Neuronal stem cell (in vitro differentiated cells): ENCODE measurements around the gene GRIN2D.
"Not testable (repeated sequence)": the region's sequence is repeated elsewhere in the genome, so short reads cannot be mapped to it uniquely, and the experiment has no call there.

ENCODE experiments used
- DNase-seq: peaks from one replicate; pipeline ENCODE4 v3.0.0-alpha.2; 2013; ENCODE audit warnings: low spot score
- H2AFZ ChIP-seq: one replicate; pipeline ENCODE4 v1.6.1; 2013; ENCODE audit warnings: mild to moderate bottlenecking, low read length, inconsistent platforms
- H2AK5ac ChIP-seq: 2 replicates; pipeline ENCODE4 v1.6.1; 2013; ENCODE audit warnings: low read depth, mild to moderate bottlenecking, inconsistent platforms, low read length, moderate library complexity, mixed read lengths
- H2BK120ac ChIP-seq: 2 replicates; pipeline ENCODE4 v1.6.1; 2013; ENCODE audit warnings: low read depth, mild to moderate bottlenecking, inconsistent platforms, low read length, moderate library complexity, mixed read lengths
- H2BK12ac ChIP-seq: one replicate; pipeline ENCODE4 v1.6.1; 2013; ENCODE audit warnings: low read length, inconsistent platforms
- H2BK15ac ChIP-seq: 2 replicates; pipeline ENCODE4 v1.6.1; 2013; ENCODE audit warnings: mild to moderate bottlenecking, low read length, inconsistent platforms, mixed read lengths
- H2BK5ac ChIP-seq: one replicate; pipeline ENCODE4 v1.6.1; 2013; ENCODE audit warnings: inconsistent platforms, mild to moderate bottlenecking, low read length, moderate library complexity
- H3K14ac ChIP-seq: one replicate; pipeline ENCODE4 v1.6.1; 2013; ENCODE audit warnings: low read length, inconsistent platforms
- H3K18ac ChIP-seq: 2 replicates; pipeline ENCODE4 v1.6.1; 2013; ENCODE audit warnings: low read length, inconsistent platforms
- H3K23ac ChIP-seq: 2 replicates; pipeline ENCODE4 v1.6.1; 2013; ENCODE audit warnings: low read depth, mild to moderate bottlenecking, mixed read lengths, low read length, inconsistent platforms; ENCODE audit not compliant: poor library complexity
- H3K27ac ChIP-seq: replicated peaks from 3 replicates; pipeline ENCODE4 v1.5.1; 2013; ENCODE audit warnings: low read length, inconsistent platforms
- H3K27me3 ChIP-seq, 3 experiments: 2 replicates each; pipeline ENCODE4 v1.6.1; 2013; ENCODE audit warnings: low read length in 3 of 3, mild to moderate bottlenecking in 2 of 3, inconsistent platforms in 1 of 3, low read depth in 1 of 3, mixed read lengths in 1 of 3, moderate library complexity in 1 of 3; ENCODE audit not compliant: control insufficient read depth in 3 of 3, insufficient read depth in 3 of 3
- H3K36me3 ChIP-seq, 2 donors: replicated peaks in 1 of 2; 2 replicates each; pipeline ENCODE4 v1.6.1; 2013; ENCODE audit warnings: low read length in 2 of 2; ENCODE audit not compliant: control insufficient read depth in 2 of 2, insufficient read depth in 2 of 2
- H3K4ac ChIP-seq: 2 replicates; pipeline ENCODE4 v1.6.1; 2013; ENCODE audit warnings: inconsistent platforms, mild to moderate bottlenecking, low read length, moderate library complexity
- H3K4me1 ChIP-seq, 2 donors: 1 replicate in 1 of 2; 2 replicates in 1 of 2; pipeline ENCODE4 v1.6.1; 2013; ENCODE audit warnings: low read length in 2 of 2, low read depth in 1 of 2; ENCODE audit not compliant: control insufficient read depth in 2 of 2, insufficient read depth in 1 of 2
- H3K4me2 ChIP-seq: one replicate; pipeline ENCODE4 v1.6.1; 2013; ENCODE audit warnings: mild to moderate bottlenecking, low read length, inconsistent platforms; ENCODE audit not compliant: insufficient read depth, poor library complexity, severe bottlenecking
- H3K4me3 ChIP-seq, 2 donors: 2 replicates each; pipeline ENCODE4 v1.5.1; 2013; ENCODE audit warnings: low read length in 2 of 2, mild to moderate bottlenecking in 2 of 2, inconsistent platforms in 1 of 2, moderate library complexity in 1 of 2
- H3K79me1 ChIP-seq: one replicate; pipeline ENCODE4 v1.6.1; 2013; ENCODE audit warnings: low read depth, mild to moderate bottlenecking, inconsistent platforms, low read length, moderate library complexity
- H3K9ac ChIP-seq: one replicate; pipeline ENCODE4 v1.6.1; 2013; ENCODE audit warnings: mild to moderate bottlenecking, low read depth, low read length, inconsistent platforms; ENCODE audit not compliant: poor library complexity
- H3K9me3 ChIP-seq, 2 donors: replicated peaks in 1 of 2; 2 replicates each; pipeline versions ENCODE3 to v1.6.1; 2013; ENCODE audit warnings: low read length in 2 of 2, mild to moderate bottlenecking in 2 of 2, inconsistent platforms in 1 of 2, low read depth in 1 of 2, mixed read lengths in 1 of 2, moderate library complexity in 1 of 2; ENCODE audit not compliant: control insufficient read depth in 2 of 2, insufficient read depth in 1 of 2
- H4K8ac ChIP-seq: one replicate; pipeline ENCODE4 v1.6.1; 2013; ENCODE audit warnings: low read depth, mild to moderate bottlenecking, inconsistent platforms, low read length, moderate library complexity
- H4K91ac ChIP-seq: one replicate; pipeline ENCODE4 v1.6.1; 2013; ENCODE audit warnings: low read length, low read depth, mild to moderate bottlenecking, inconsistent platforms; ENCODE audit not compliant: poor library complexity
- WGBS, 2 donors: extraction: QIAGEN DNeasy Blood & Tissue Kit; methylation state at CpG; one replicate each; pipeline ENCODE4 v1.1.7; 2013; ENCODE audit warnings: missing lambda C conversion rate in 2 of 2, mixed read lengths in 1 of 2; ENCODE audit not compliant: insufficient read length in 2 of 2, insufficient replicate concordance in 1 of 2; ENCODE audit errors: extremely low coverage in 2 of 2; 5-methylcytosine and 5-hydroxymethylcytosine counted together

The GRIN2D gene

GRCh38 chr19:48391100-48392005 is 2.1 kb upstream of the GRIN2D start, which contains the start of gene KDELR1:
Gene KDELR1, minus strand, starts transcription at chr19:48391551. Its CDS starts 193 bp downstream, at chr19:48391358.
- H3K23ac ChIP-seq, result peak within 1 kb of the TSS; percentile 93
- H2AFZ ChIP-seq, result peak within 1 kb of the TSS; percentile 77
- H3K36me3 ChIP-seq, result peaks cover 11 to 32% of the 10 kb centered on the region in 2 donors
- peaks cover 16 to 26% of the 10 kb centered on the region in 2 donors for H3K4me1 ChIP-seq
- no peak within 1 kb of the TSS for H4K8ac ChIP-seq
- H3K14ac ChIP-seq, result peak within 1 kb of the TSS; percentile 94
- peak within 1 kb of the TSS; percentile 98 for H4K91ac ChIP-seq
- peaks cover 9% of the 10 kb centered on the region for H3K79me1 ChIP-seq
- DNase-seq, result peak; percentile 74
- peak within 1 kb of the TSS; percentile 98 for H2AK5ac ChIP-seq
- no peak within 1 kb of the TSS for H2BK15ac ChIP-seq
- no peaks in the 10 kb centered on the region for H3K9me3 ChIP-seq
- peak within 1 kb of the TSS; percentile 77 to 88 for H3K4me3 ChIP-seq
- peak within 1 kb of the TSS; percentile 97 for H3K4ac ChIP-seq
- peak within 1 kb of the TSS; percentile 99 for H3K18ac ChIP-seq
- H2BK12ac ChIP-seq, result no peak within 1 kb of the TSS
- H2BK120ac ChIP-seq, result no peak within 1 kb of the TSS
- H3K27ac ChIP-seq, result peak within 1 kb of the TSS; percentile 31
- H3K27me3 ChIP-seq, result peaks cover 17 to 32% (median 28%) of the 10 kb centered on the region in 3 experiments
- H3K9ac ChIP-seq, result peak within 1 kb of the TSS; percentile 99
- peak within 1 kb of the TSS; percentile 89 for H3K4me2 ChIP-seq
- WGBS, 2 donors, result no CpG with 5 or more reads among the region's 42 CpGs
- H2BK5ac ChIP-seq, result peak within 1 kb of the TSS; percentile 91

GRCh38 chr19:48392006-48392344 is 1.5 kb upstream of the GRIN2D start:
- no CpG with 5 or more reads among the region's 1 CpG for WGBS, 2 donors
- H3K27ac ChIP-seq, H3K79me1 ChIP-seq, H3K9me3 ChIP-seq, H3K14ac ChIP-seq, DNase-seq, H2AK5ac ChIP-seq, H4K91ac ChIP-seq, H2BK15ac ChIP-seq, H3K4ac ChIP-seq, H3K9ac ChIP-seq, H2BK120ac ChIP-seq, H4K8ac ChIP-seq, H2BK12ac ChIP-seq, H3K4me3 ChIP-seq, H3K23ac ChIP-seq, H3K4me2 ChIP-seq: not testable (repeated sequence)
- H2AFZ ChIP-seq, result peak overlapping the region; percentile 77
- H3K36me3 ChIP-seq, result peaks cover 10 to 26% of the 10 kb centered on the region in 2 donors
- H3K4me1 ChIP-seq, result peaks cover 19 to 32% of the 10 kb centered on the region in 2 donors
- H3K27me3 ChIP-seq, result peaks cover 17 to 39% (median 33%) of the 10 kb centered on the region in 3 experiments
- peak overlapping the region; percentile 85 for H3K18ac ChIP-seq
- H2BK5ac ChIP-seq, result peak overlapping the region; percentile 84

GRCh38 chr19:48392860-48393558 is 459 bp upstream of the GRIN2D start:
- Histone ChIP-seq H3K9me3 (no peaks in the 10 kb centered on the region), H3K23ac (peak overlapping the region; percentile 92), H2BK15ac (peak overlapping the region; percentile 98), H3K79me1 (peaks cover 9% of the 10 kb centered on the region), H4K8ac (no peak overlapping the region), H2BK12ac (no peak overlapping the region), H3K27me3 (peaks cover 20 to 49% (median 43%) of the 10 kb centered on the region in 3 experiments), H2AK5ac (peak overlapping the region; percentile 97), H2BK120ac (peak overlapping the region; percentile 62), H3K4me2 (peak overlapping the region; percentile 88), H3K9ac (peak overlapping the region; percentile 91), H3K14ac (no peak overlapping the region), H3K27ac (no peak overlapping the region), H3K4ac (no peak overlapping the region), H3K36me3 (peaks cover 7 to 16% of the 10 kb centered on the region in 2 donors), H4K91ac (no peak overlapping the region), H2AFZ (peak overlapping the region; percentile 95), H3K18ac (peak overlapping the region; percentile 96), H2BK5ac (no peak overlapping the region), H3K4me1 (peaks cover 27 to 37% of the 10 kb centered on the region in 2 donors), H3K4me3 (peak overlapping the region in 1 of 2 donors; percentile 45)
- DNase-seq, result no peak
- WGBS, 2 donors, result no CpG with 5 or more reads among the region's 15 CpGs
